ENCODE results near the gene ARHGAP26. TPM values are rescaled to one million over a fixed set of nuclear protein-coding genes. Genes with fewer than 3 reads are reported as not detected.
A peak's percentile ranks its signal among the peaks of the same experiment; 100 is the strongest.

Gene ARHGAP26
- total and polyA plus RNA-seq, 7 experiments from 2014 or later: 10.5 to 123 (median 22.7) TPM

GRCh38 chr5:143004361-143005145 lies 234.4 kb downstream of the ARHGAP26 start:
- ChIA-PET POLR2A (interaction anchor here (3.7 kb wide), 1 partner anchor 399 kb away, joined by 32 read pairs; the partner anchor contains the start of gene NR3C1), CTCF (interaction anchor here (2.1 to 2.5 kb wide), 2 partner anchors 399 to 1186 kb away, joined by 6 to 11 read pairs; partner anchors contain the start of gene NR3C1)
- Histone ChIP-seq H3K9me3 (ENCODE audit: control insufficient read depth in 2 of 3, low read length in 3 of 3) (no peaks in the 10 kb centered on the region), H3K27ac (ENCODE audit: low read depth, low read length) (no peak overlapping the region), H3K4me3 (ENCODE audit: low read length) (no peak overlapping the region), H3K4me1 (ENCODE audit: control insufficient read depth in 2 of 2, insufficient read depth in 2 of 2, low read length in 2 of 2) (peaks cover 35 to 70% of the 10 kb centered on the region in 2 donors), H3K27me3 (ENCODE audit: control insufficient read depth in 2 of 2, insufficient read depth in 2 of 2, low read length in 2 of 2) (no peaks in the 10 kb centered on the region), H3K36me3 (ENCODE audit: control insufficient read depth in 2 of 3, insufficient read depth in 3 of 3, low read length in 3 of 3) (no peaks in the 10 kb centered on the region)
- peaks cover 44 to 93% (median 66%) of the 10 kb centered on the region in 7 donors for H3K4me1 Mint-ChIP-seq
- H3K36me3 Mint-ChIP-seq: peaks cover 0 to 32% (median 8%) of the 10 kb centered on the region in 5 donors
- DNase-seq (no peak), ATAC-seq (no peak)
- peak overlapping the region in 3 of 10 donors; percentile 3 to 62 (median 17) for H3K4me3 Mint-ChIP-seq
- H3K9me3 Mint-ChIP-seq: peaks cover 0 to 8% (median 0%) of the 10 kb centered on the region in 11 donors
- no peaks in the 10 kb centered on the region for H3K27me3 Mint-ChIP-seq
- H3K27ac Mint-ChIP-seq: peak overlapping the region in 7 of 9 donors; percentile 4 to 98 (median 45)
- intact Hi-C loops (cut with micrococcal nuclease): loop anchor here (5.0 to 10.0 kb wide), 8 partner anchors 230 to 1400 kb away; partner anchors contain the start of genes ARHGAP26 (in 2 of the 2), GNPDA1 (in 1 of the 2), HDAC3 (in 1 of the 2) and RELL2 (in 1 of the 2)

- CTCF ChIA-PET: interaction anchor here (0.8 kb wide), 1 partner anchor 1185 kb away, joined by 4 read pairs; no protein-coding TSS in a partner anchor
- H3K36me3 Mint-ChIP-seq: peaks cover 0 to 25% (median 3%) of the 10 kb centered on the region in 5 donors
- H3K27ac Mint-ChIP-seq: peak overlapping the region in 2 of 9 donors; percentile 24 to 36
- no peak overlapping the region for H3K4me3 Mint-ChIP-seq
- no peak for ATAC-seq
- peaks cover 0 to 1% (median 0%) of the 10 kb centered on the region in 11 donors for H3K9me3 Mint-ChIP-seq
- H3K27me3 ChIP-seq (ENCODE audit: control insufficient read depth in 2 of 2, insufficient read depth in 2 of 2, low read length in 2 of 2): no peaks in the 10 kb centered on the region
- no peak overlapping the region for H3K4me3 ChIP-seq (ENCODE audit: low read length)
- POLR2A ChIA-PET: no interaction called here
- H3K27me3 Mint-ChIP-seq: no peaks in the 10 kb centered on the region
- H3K4me1 Mint-ChIP-seq: peaks cover 39 to 94% (median 55%) of the 10 kb centered on the region in 7 donors
- no peak for DNase-seq
- H3K4me1 ChIP-seq (ENCODE audit: control insufficient read depth in 2 of 2, insufficient read depth in 2 of 2, low read length in 2 of 2): peaks cover 33 to 66% of the 10 kb centered on the region in 2 donors
- H3K36me3 ChIP-seq (ENCODE audit: control insufficient read depth in 2 of 3, insufficient read depth in 3 of 3, low read length in 3 of 3): no peaks in the 10 kb centered on the region
- intact Hi-C loops (cut with micrococcal nuclease): loop anchor here (5.0 to 10.0 kb wide), 5 partner anchors 232 to 1402 kb away; partner anchors contain the start of genes ARHGAP26 (in 1 of the 2), GNPDA1 (in 1 of the 2), HDAC3 (in 1 of the 2) and RELL2 (in 1 of the 2)
- no peaks in the 10 kb centered on the region for H3K9me3 ChIP-seq (ENCODE audit: control insufficient read depth in 2 of 3, low read length in 3 of 3)
- H3K27ac ChIP-seq (ENCODE audit: low read depth, low read length): no peak overlapping the region
Measured at GRCh38 chr5:143006501-143006900, 236.3 kb downstream of the ARHGAP26 start.

GRCh38 chr5:143008032-143008431 lies 237.9 kb downstream of the ARHGAP26 start:
- Mint-ChIP-seq H3K36me3 (peaks cover 0 to 25% (median 3%) of the 10 kb centered on the region in 5 donors), H3K4me3 (peak overlapping the region in 2 of 10 donors; percentile 2 to 59), H3K4me1 (peaks cover 34 to 84% (median 40%) of the 10 kb centered on the region in 7 donors), H3K9me3 (peaks cover 0 to 1% (median 0%) of the 10 kb centered on the region in 11 donors), H3K27me3 (no peaks in the 10 kb centered on the region), H3K27ac (peak overlapping the region in 5 of 9 donors; percentile 5 to 78 (median 9))
- Histone ChIP-seq H3K9me3 (ENCODE audit: control insufficient read depth in 2 of 3, low read length in 3 of 3) (no peaks in the 10 kb centered on the region), H3K27me3 (ENCODE audit: control insufficient read depth in 2 of 2, insufficient read depth in 2 of 2, low read length in 2 of 2) (no peaks in the 10 kb centered on the region), H3K27ac (ENCODE audit: low read depth, low read length) (no peak overlapping the region), H3K4me1 (ENCODE audit: control insufficient read depth in 2 of 2, insufficient read depth in 2 of 2, low read length in 2 of 2) (peaks cover 21 to 52% of the 10 kb centered on the region in 2 donors), H3K4me3 (ENCODE audit: low read length) (no peak overlapping the region), H3K36me3 (ENCODE audit: control insufficient read depth in 2 of 3, insufficient read depth in 3 of 3, low read length in 3 of 3) (no peaks in the 10 kb centered on the region)
- CTCF ChIA-PET: no interaction called here
- intact Hi-C loops (cut with micrococcal nuclease): loop anchor here (2.0 to 10.0 kb wide), 8 partner anchors 29 to 1403 kb away; partner anchors contain the start of genes ARHGAP26 (in 1 of the 2), GNPDA1 (in 1 of the 2), HDAC3 (in 1 of the 2) and RELL2 (in 1 of the 2)
- POLR2A ChIA-PET: no interaction called here
- ATAC-seq (no peak), DNase-seq (no peak)

GRCh38 chr5:143008809-143009521 lies 238.8 kb downstream of the ARHGAP26 start:
- H3K27me3 ChIP-seq (ENCODE audit: control insufficient read depth in 2 of 2, insufficient read depth in 2 of 2, low read length in 2 of 2): no peaks in the 10 kb centered on the region
- Mint-ChIP-seq H3K27ac (peak overlapping the region in 7 of 9 donors; percentile 45 to 86 (median 71)), H3K4me3 (peak overlapping the region in 4 of 10 donors; percentile 4 to 44 (median 27)), H3K9me3 (peaks cover 0 to 1% (median 0%) of the 10 kb centered on the region in 11 donors), H3K36me3 (peaks cover under 1 to 22% (median 3%) of the 10 kb centered on the region in 5 donors), H3K27me3 (no peaks in the 10 kb centered on the region), H3K4me1 (peaks cover 27 to 74% (median 32%) of the 10 kb centered on the region in 7 donors)
- intact Hi-C loops (cut with micrococcal nuclease): loop anchor here (1.0 to 10.0 kb wide), 11 partner anchors 28 to 1404 kb away; partner anchors contain the start of genes ARHGAP26 (in 1 of the 2), GNPDA1 (in 1 of the 2), HDAC3 (in 1 of the 2) and KCTD16 (in 1 of the 2)
- H3K27ac ChIP-seq (ENCODE audit: low read depth, low read length): no peak overlapping the region
- CTCF ChIA-PET: no interaction called here
- DNase-seq (peak in 8 of 9 donors; percentile 10 to 73 (median 36)), ATAC-seq (peak; percentile 91)
- H3K4me3 ChIP-seq (ENCODE audit: low read length): no peak overlapping the region
- peaks cover 12 to 43% of the 10 kb centered on the region in 2 donors for H3K4me1 ChIP-seq (ENCODE audit: control insufficient read depth in 2 of 2, insufficient read depth in 2 of 2, low read length in 2 of 2)
- no peaks in the 10 kb centered on the region for H3K36me3 ChIP-seq (ENCODE audit: control insufficient read depth in 2 of 3, insufficient read depth in 3 of 3, low read length in 3 of 3)
- H3K9me3 ChIP-seq (ENCODE audit: control insufficient read depth in 2 of 3, low read length in 3 of 3): no peaks in the 10 kb centered on the region
- POLR2A ChIA-PET: no interaction called here

- Histone ChIP-seq H3K36me3 (ENCODE audit: control insufficient read depth in 2 of 3, insufficient read depth in 3 of 3, low read length in 3 of 3) (no peaks in the 10 kb centered on the region), H3K27me3 (ENCODE audit: control insufficient read depth in 2 of 2, insufficient read depth in 2 of 2, low read length in 2 of 2) (no peaks in the 10 kb centered on the region), H3K27ac (ENCODE audit: low read depth, low read length) (no peak overlapping the region), H3K9me3 (ENCODE audit: control insufficient read depth in 2 of 3, low read length in 3 of 3) (no peaks in the 10 kb centered on the region), H3K4me1 (ENCODE audit: control insufficient read depth in 2 of 2, insufficient read depth in 2 of 2, low read length in 2 of 2) (peaks cover 4 to 29% of the 10 kb centered on the region in 2 donors), H3K4me3 (ENCODE audit: low read length) (no peak overlapping the region)
- Mint-ChIP-seq H3K9me3 (peaks cover 0 to 1% (median 0%) of the 10 kb centered on the region in 11 donors), H3K36me3 (peaks cover 6 to 24% (median 12%) of the 10 kb centered on the region in 5 donors), H3K4me1 (peaks cover 19 to 60% (median 23%) of the 10 kb centered on the region in 7 donors), H3K27me3 (no peaks in the 10 kb centered on the region), H3K27ac (peak overlapping the region in 3 of 9 donors; percentile 46 to 78 (median 71)), H3K4me3 (no peak overlapping the region)
- ATAC-seq: no peak
- DNase-seq: no peak
- CTCF ChIA-PET: no interaction called here
- intact Hi-C loops (cut with micrococcal nuclease): no loop called here
- POLR2A ChIA-PET: no interaction called here
Measured at GRCh38 chr5:143010351-143010750, 240.2 kb downstream of the ARHGAP26 start.

GRCh38 chr5:143011585-143011984 lies 241.4 kb downstream of the ARHGAP26 start:
- CTCF ChIA-PET: interaction anchor here (0.5 kb wide), 1 partner anchor 1127 kb away, joined by 3 read pairs; no protein-coding TSS in a partner anchor
- POLR2A ChIA-PET: interaction anchor here (1.4 kb wide), 1 partner anchor 9 kb away, joined by 3 read pairs; no protein-coding TSS in a partner anchor
- intact Hi-C loops (cut with micrococcal nuclease): no loop called here

More at GRCh38 chr5:143011585-143011984, 241.4 kb downstream of the ARHGAP26 start:
- Histone ChIP-seq H3K4me1 (ENCODE audit: control insufficient read depth in 2 of 2, insufficient read depth in 2 of 2, low read length in 2 of 2) (peaks cover 4 to 22% of the 10 kb centered on the region in 2 donors), H3K27me3 (ENCODE audit: control insufficient read depth in 2 of 2, insufficient read depth in 2 of 2, low read length in 2 of 2) (no peaks in the 10 kb centered on the region), H3K36me3 (ENCODE audit: control insufficient read depth in 2 of 3, insufficient read depth in 3 of 3, low read length in 3 of 3) (no peaks in the 10 kb centered on the region), H3K4me3 (ENCODE audit: low read length) (no peak overlapping the region), H3K9me3 (ENCODE audit: control insufficient read depth in 2 of 3, low read length in 3 of 3) (no peaks in the 10 kb centered on the region), H3K27ac (ENCODE audit: low read depth, low read length) (no peak overlapping the region)
- Mint-ChIP-seq H3K27me3 (no peaks in the 10 kb centered on the region), H3K9me3 (peaks cover 0 to 1% (median 0%) of the 10 kb centered on the region in 11 donors), H3K4me1 (peaks cover 17 to 50% (median 23%) of the 10 kb centered on the region in 7 donors), H3K27ac (no peak overlapping the region), H3K36me3 (peaks cover 6 to 35% (median 14%) of the 10 kb centered on the region in 5 donors), H3K4me3 (no peak overlapping the region)
- DNase-seq (no peak), ATAC-seq (no peak)

All from naive thymus-derived CD4-positive, alpha-beta T cell (primary cell).